C4-2B (cell line): ENCODE data around the gene IGDCC3.

Experiments used
- H3K27ac ChIP-seq: fragments of 450-650 bp; 2 replicates; pipeline ENCODE4 v1.5.1; 2017
- CTCF ChIP-seq: fragments of 450-650 bp; conservative IDR thresholded peaks from 2 replicates; pipeline ENCODE4 v1.5.1; 2017; ENCODE audit warnings: mild to moderate bottlenecking
- ZFX ChIP-seq: fragments of 450-650 bp; IDR thresholded peaks from 2 replicates; pipeline ENCODE4 v1.6.1; 2017

IGDCC3 gene

GRCh38 chr15:65338823-65339222 is 39.0 kb downstream of the IGDCC3 start:
- TF ChIP-seq CTCF: no peak
- TF ChIP-seq ZFX: no peak
- no peak overlapping the region for H3K27ac ChIP-seq

GRCh38 chr15:65338366-65338765 is 39.4 kb downstream of the IGDCC3 start:
- TF ChIP-seq CTCF (no peak), ZFX (no peak)
- H3K27ac ChIP-seq: no peak overlapping the region

- TF ChIP-seq CTCF: no peak
- no peak for TF ChIP-seq ZFX
- no peak overlapping the region for H3K27ac ChIP-seq
Observed at GRCh38 chr15:65337436-65338070, 40.2 kb downstream of the IGDCC3 start.

GRCh38 chr15:65336493-65337435 is 41.0 kb downstream of the IGDCC3 start:
- TF ChIP-seq CTCF (no peak), ZFX (no peak)
- no peak overlapping the region for H3K27ac ChIP-seq

GRCh38 chr15:65335278-65336055 is 42.3 kb downstream of the IGDCC3 start:
- no peak overlapping the region for H3K27ac ChIP-seq
- TF ChIP-seq CTCF: no peak
- TF ChIP-seq ZFX: no peak

- H3K27ac ChIP-seq: no peak overlapping the region
- TF ChIP-seq CTCF (no peak), ZFX (no peak)
Observed at GRCh38 chr15:65334586-65335231, 43.1 kb downstream of the IGDCC3 start.
